HG02981 (cell line): ENCODE data around the gene BBS9.
"Not testable (repeated sequence)": the region's sequence is repeated elsewhere in the genome, so short reads cannot be mapped to it uniquely, and the experiment has no call there.

Source experiments
- ATAC-seq: cut with Tn5 transposase; IDR thresholded peaks from one replicate; pipeline ENCODE4 v1.9.1; 2021; ENCODE audit warnings: mild to moderate bottlenecking, moderate library complexity; ENCODE audit not compliant: unreplicated experiment

BBS9 gene

DNA sequence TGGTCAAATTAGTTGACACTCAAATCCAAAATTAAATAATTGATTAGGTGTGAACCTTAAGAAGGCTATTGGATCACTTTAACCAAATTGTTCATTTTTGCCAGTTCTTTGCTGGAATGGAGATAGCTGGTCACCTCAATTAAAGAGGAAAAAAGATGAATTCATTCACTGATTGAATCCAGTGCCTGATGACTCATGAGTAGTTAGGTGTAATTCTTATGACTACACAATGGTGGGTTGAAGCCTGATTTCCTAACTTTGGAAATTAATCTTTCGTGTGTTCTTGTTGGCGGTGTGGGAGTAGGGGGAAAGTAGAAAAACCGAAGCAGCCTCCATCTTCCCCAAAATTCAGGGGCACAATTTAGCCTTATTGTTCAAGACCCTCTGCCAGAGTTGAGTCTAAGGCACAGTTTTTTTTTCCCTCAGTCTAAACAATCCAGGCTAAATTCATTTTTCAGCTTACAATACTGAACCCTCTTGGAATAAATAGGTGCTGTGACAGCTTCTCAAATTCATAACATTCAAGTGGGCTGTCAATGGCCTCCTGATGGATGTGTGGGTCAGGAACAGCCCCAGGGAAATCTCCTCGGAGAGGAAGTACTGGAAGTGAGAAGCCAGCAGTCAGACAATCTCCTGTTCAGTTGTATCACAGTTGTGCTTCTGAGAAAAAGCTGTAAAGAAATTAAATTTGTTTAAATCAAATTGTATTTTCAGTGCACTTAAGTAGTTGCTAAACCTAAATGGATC, 356.6 kb downstream of the BBS9 start:
- no peak for ATAC-seq

DNA sequence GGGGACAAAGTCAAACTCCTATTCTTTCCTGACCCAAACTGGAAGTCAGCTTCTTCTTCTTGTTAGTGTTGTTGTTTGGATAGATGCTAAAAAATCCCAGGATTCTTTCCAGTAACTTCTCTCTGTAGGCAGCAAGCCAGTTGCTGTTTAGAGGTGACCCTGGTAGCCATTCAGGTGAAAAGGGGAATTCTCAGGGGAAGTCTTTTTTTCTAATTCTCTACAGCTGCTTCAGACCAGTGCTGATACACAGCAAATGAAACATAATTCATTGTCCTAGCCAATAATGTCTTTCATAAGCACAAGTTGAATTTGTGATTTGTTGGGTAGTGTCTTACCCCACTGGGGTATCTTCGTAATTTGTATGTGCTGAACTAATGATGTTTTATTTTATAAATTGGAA, 357.3 kb downstream of the BBS9 start:
- ATAC-seq, result no peak

DNA sequence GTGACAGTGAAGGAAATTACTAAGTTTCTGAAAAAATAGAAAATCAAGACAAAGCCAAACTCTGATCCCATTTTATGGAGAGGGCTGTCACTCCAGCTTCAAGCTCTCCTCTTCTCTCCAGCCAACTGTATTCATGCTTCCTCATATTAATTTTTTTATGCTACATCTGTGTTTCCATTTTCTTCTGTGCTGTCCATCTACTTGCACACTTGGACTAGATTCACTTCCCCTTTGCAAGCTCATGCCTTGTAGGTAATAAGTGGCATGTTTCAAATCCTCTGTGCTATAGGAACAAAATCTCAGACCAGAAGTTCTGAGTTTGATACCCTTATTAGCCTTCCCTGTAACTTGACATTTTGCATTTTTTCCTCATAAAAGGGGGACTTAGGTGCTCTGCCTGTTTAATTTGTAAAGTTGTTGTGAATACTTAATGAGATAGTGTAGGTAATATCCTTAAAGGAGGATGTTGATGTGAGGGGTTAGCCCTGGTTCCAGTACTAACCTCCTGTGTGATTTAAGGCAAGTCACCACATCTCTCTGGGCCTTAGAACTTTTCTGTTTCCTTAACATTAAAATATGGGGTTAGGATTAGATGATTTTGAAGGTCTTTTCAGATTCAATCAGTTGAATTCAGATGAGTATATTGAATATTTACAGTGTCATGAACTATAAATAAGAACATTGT, 358.8 kb downstream of the BBS9 start:
- peak; percentile 64 for ATAC-seq

DNA sequence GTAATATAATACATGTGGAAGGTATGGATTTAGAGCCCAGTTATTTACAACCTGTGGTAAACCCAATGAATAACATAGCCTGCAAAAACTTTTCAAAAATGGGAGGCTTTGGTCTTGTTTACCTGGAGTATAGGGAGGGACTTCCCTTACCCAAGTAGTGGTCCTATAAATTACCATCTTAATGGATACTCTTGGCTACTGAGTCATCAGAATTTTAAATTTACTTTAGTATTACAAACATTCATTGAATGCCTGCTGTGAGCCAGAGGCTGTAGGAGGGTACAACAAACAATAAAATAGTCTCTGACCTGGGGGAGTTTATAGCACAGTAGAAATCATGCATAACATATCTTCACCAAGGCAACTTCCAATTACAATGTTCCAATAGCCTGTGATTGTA, 365.1 kb downstream of the BBS9 start:
- no peak for ATAC-seq

DNA sequence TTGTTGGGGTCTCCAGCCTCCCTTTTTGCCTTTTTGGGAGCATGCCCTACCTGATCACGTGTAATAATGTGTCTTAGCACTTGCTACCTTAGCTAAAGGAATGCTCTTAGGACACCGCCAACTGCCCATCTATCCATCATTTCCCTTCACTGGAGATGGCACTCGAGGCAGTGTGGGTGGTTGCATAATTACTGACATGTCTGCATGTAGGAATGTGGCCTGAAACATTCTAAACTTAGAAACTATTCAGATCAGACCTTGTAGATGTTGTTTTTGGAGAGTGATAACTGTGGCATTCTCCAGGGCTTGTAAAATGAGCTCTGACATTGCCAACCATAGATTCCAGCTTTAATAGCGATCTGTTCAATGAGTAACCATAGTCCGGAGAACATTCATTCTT, 365.8 kb downstream of the BBS9 start:
- no peak for ATAC-seq

DNA sequence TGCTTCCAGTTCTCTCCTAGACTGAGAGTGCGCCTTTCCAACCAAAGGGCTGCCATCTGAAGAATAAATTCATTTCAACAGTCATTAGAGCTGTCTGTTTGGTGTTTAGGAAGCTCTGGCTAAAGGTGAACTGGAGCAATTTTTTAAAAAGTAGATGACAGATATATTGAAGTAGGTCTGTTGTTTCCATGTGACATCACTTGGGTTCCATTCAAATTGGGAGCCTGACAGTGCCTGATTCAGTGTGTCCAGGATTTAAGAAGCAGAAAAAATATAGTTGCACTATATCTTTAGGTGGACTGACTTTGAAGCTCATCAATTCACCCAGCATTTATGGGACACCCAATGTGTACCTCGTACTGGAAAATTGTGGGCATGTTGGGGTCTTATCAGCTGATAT, 367.7 kb downstream of the BBS9 start:
- ATAC-seq, result no peak

DNA sequence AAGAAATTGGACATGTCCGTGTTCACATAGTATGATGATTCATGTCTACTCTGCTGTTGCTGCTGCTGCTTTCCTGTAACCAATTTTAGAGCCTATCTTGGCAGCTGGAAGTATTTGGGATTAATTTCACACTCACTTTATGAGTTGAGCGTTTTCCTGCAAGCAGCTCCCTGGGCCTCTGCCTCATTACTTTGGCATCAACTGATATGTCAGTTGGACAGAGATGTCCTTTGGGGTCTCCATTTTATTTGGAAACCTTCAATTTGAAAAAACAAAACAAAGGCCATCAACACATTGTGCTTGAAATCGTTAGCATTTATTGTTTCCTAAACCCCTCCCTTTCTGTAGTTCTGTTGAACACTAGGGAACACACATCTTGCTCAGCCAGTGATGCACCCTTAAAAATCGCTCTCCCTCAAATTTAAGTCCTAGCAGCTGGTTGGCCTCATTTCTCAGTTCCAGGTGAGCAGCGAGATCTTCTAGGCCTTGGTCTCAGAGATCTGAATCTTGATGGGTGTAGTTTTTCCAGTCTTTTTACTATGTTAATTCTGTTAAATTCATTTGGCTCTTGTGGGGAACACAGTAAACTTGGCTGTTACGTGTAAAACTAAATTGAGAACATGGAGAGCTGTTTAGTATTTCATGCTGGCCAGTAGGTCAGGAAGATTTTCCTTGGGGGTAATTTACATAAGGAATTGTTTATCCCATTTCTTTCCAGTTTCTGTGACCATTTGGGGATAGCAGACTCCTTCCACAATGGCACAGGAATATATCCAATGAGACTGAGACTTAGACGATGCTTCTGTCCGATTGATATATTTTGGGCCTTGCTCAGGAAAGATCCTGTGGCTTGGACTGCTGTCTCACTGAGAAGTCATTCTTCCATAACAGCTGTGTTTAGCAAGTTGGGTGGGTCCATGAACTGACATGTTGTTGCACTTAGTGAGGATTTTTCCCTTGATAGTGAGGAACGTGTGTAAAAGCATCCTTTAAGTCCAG, 371.6 kb downstream of the BBS9 start:
- ATAC-seq, result no peak

DNA sequence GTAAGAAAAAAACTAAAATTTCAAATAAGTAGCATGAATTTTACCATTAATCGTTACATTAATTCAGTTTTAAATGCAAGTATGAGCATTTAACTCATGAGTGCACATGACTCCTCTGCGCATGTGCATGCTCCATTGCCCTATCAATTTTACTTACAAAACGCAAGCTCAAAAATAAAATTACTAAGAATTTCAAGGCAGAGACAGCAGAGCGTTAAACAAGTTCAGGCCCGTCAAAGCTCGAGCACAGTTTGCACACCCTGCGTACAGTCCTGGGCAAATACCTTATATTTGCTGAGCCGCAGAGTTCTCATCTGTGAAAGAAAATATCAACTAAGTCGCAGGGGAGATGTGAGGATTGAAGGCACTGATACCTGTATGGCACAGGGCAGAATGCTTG, 373.6 kb downstream of the BBS9 start:
- no peak for ATAC-seq

DNA sequence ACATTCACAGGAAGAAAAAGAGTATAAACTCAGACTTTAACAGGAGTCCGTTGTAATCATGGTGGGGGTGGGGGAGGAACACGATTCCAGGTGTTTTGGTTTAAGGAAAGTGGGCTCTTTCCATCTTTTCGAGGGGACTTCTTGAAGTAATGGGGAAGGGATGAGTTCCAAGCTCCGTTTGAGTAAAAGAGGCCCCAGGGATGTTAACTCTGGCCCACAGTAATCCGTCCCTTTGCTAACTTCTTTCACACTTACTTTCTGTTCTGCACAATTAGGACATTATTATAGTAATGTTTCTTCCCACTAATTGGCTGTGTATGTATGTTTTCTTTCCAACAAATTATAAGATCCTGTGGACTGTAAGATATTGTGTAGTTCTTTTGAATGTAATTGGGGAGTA, 374.4 kb downstream of the BBS9 start:
- ATAC-seq, result no peak

DNA sequence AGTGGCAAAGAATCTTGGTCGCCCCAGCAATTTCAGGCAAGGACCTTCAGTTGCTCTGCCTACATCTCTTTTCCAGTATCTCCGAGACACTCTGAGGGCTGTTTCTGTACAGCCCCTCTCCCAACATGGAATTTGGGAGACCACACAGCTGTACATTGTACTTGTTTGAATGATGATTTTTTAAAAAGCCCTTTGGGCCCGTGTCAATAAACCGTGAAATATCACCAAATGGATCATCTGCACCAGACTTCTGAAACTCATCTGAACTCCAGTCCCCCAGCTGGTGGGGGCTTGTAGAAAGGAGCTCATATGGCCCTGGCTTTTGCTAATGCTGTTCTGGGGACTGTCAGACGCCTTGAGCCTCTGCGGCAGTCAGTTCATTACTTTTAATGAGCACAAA, 374.9 kb downstream of the BBS9 start:
- ATAC-seq, result no peak

DNA sequence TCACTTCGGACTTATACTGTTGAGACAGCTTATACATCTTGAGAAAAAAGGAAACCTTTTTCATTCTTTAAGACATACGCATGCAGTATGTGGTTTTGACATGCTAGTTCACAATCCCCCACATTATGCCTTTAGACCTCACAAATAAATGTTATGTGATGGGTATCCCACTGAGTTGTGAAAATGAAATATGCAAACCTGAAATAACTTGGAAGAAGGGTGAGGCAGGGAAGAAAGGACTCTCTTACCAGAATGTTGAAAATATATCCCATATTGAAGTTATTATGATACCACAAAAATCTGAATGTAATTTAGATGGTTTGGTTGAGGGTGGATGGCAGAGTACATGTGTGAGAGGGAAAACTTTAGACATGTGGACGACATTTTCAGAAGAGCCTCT, 379.8 kb downstream of the BBS9 start:
- ATAC-seq, result no peak

DNA sequence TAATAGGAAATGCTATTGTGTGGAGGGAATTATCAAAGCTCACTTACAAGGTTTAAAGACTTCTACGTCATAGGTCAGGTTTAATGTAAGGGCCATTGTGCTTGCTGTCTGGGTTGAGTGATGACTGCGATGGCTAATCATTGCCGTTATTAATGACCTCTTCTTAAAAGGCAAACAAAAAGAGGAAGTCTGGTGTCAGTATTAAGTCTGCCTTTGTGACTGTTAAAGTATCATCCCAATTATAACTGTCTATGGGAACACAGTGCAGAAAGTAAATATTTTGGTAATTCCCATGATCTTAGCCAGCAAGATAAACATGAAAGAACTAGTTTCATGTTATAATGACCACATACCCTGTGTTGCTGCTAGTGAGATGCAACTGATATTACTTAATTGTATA, 382.4 kb downstream of the BBS9 start:
- ATAC-seq, result no peak

DNA sequence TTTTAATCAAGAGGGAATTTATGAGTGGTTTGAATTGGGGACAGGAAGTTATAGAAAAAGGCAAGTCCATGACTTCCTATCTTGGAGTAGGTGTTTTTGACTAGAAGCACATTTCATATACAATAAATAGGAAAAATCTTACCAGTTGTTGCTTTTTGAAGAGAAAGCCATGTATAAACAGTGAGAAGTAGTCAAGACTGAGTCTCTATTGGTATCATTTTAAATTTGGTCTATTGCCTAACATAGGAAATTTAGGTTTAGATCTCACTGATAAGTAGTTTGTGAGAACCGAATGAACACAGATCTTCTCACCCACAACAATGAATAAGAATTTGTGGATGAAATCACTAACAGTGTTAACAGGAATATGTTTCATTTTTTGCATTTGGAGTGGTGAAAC, 387.2 kb downstream of the BBS9 start:
- ATAC-seq, result no peak

DNA sequence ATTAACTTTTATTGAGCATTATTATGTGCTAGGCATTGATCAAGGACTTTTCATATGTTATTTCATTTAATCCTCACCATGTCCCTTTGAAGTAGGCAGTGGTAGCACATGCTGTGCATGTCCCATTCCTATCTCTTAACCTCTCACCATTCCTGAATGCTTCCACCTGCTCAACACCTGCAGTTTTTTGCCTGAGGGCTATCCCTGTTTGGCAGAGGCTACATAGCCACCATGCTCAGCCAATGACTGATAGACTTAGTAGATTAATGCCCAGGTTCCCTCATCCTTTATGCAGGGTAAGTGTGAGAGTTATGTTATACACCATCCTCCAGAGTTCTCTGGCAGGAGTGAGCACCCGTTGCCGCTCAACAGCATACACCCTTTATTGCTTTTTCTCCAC, 387.8 kb downstream of the BBS9 start:
- no peak for ATAC-seq

DNA sequence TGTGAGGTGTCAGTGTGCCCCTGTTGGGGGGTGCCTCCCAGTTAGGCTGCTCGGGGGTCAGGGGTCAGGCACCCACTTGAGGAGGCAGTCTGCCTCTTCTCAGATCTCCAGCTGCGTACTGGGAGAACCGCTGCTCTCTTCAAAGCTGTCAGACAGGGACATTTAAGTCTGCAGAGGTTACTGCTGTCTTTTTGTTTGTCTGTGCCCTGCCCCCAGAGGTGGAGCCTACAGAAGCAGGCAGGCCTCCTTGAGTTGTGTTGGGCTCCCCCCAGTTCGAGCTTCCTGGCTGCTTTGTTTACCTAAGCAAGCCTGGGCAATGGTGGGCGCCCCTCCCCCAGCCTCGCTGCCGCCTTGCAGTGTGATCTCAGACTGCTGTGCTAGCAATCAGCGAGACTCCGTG, 397.6 kb downstream of the BBS9 start:
- not testable (repeated sequence) for ATAC-seq

DNA sequence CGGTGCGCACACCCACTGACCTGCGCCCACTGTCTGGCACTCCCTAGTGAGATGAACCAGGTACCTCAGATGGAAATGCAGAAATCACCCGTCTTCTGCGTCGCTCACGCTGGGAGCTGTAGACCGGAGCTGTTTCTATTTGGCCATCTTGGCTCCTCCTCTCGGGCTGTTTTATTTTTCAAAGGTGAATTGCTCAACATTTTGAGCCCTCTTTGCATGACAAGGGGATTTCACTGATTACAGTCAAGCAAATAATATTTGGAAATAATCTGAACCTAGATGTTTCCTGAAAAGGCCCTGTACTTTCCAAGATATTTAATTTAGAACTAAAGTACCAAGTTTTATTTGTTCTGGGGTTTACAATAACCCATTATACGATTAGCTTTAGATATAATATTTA, 398.2 kb downstream of the BBS9 start:
- not testable (repeated sequence) for ATAC-seq

DNA sequence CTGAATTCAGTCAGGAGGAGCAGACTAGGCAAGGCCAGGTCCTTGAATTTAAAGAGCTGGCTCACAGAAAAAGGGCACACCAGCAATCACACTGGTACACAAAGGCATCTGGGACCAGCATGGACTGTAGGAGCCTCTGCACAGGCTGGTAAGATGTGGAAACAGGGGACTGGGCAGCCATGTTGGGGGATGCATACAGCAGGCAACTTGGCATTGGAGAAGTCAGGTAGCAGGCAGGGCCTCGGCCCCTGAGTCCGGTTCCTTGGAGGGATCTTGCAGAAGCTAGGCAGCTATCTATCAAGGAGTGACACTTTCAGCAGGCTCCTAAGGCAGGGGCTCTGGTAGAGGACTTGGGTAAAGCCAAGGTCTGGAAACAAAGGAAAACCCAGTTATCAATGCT, 399.7 kb downstream of the BBS9 start:
- no peak for ATAC-seq

DNA sequence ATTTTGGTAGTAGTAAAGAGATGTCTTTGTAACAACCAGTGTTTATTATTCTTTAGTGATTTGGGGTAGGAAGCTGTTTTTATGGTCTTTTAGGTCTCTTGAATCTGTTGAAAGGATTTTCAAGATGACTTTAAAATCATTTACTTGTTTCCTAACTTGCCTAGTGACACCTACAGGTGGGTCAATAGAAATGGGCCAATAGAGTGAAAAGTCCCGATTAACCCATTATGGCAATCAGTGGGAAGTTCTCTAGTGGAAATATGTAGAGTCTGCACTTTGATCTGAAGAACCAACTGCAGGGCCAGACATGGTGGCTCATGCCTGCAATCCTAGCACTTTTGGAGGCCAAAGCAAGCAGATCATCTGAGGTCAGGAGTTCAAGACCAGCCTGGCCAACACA, 401.3 kb downstream of the BBS9 start:
- ATAC-seq, result no peak

DNA sequence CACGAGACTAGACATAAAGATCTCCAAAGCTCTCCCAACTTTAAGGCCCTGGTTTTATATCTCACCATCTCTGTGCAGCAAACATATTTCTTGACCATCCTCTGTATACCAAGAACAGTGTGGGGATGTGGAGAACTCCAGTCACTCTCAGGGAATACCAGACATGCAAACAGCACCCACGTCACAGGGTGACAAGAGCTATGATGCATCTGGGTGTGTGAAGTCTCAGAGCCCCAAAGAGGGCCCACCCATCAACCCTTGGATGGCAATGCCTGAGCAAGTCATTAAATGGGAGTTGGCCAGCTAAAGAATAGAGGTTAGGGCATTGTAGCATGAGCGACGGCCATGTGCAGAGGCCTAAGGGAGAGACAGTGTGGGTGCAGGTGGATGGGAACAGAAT, 402.5 kb downstream of the BBS9 start:
- ATAC-seq, result no peak

DNA sequence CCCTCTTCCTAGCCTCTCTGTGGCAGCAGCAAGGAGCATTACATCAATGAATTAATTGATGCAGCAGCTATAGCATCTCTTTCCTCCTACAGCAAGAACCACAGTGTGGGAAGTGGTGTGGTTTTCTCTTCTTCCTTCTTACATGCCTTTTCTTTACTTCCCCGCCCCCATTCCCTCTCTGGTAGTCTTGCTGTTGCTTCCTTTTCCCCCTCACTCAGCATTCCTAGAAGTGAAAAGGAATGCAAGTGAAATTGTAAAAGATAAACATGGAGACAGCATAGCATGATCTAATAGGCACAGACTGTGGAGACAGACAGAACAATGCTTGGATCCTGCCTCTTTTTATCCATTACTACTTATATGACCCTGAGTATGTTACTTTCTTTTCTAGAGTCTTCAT, 405.5 kb downstream of the BBS9 start:
- no peak for ATAC-seq

DNA sequence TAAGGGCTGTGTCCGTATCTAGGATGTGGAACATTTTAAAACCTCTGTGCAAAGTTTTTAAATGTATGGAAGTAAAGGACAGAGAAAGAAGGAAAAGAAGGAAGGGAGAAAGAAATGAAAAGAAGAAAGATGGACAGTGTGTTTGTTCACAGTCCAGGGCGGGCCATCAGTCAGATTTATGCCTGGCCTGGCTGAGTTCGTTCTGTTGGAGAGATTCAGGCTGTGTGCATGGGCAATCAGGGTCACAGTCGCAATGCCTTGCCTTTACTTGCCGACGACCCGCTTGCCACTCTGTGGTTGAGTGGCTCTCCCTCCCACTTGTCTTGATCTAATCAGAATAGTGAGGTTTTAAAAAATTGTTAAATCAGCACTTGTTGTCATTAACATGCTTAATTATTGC, 406.6 kb downstream of the BBS9 start:
- ATAC-seq, result no peak
